HG02970 (cell line): ENCODE measurements around the gene GUCA2B.

Experiments
- ATAC-seq: cut with Tn5 transposase; IDR thresholded peaks from one replicate; pipeline ENCODE4 v1.9.1; 2021; ENCODE audit warnings: mild to moderate bottlenecking, moderate library complexity, moderate number of reproducible peaks; ENCODE audit not compliant: unreplicated experiment, low FRiP score

GUCA2B gene

GRCh38 chr1:42165511-42166210 is 12.5 kb downstream of the GUCA2B start:
- ATAC-seq, result no peak

GRCh38 chr1:42167611-42168390 is 14.6 kb downstream of the GUCA2B start:
- no peak for ATAC-seq

- ATAC-seq, result no peak
Observed at GRCh38 chr1:42168391-42168670, 15.1 kb downstream of the GUCA2B start.

GRCh38 chr1:42168763-42169162 is 15.6 kb downstream of the GUCA2B start:
- no peak for ATAC-seq

- no peak for ATAC-seq
Observed at GRCh38 chr1:42170779-42171621, 17.8 kb downstream of the GUCA2B start.

- ATAC-seq, result no peak
Observed at GRCh38 chr1:42171679-42172266, 18.6 kb downstream of the GUCA2B start.

- no peak for ATAC-seq
Observed at GRCh38 chr1:42172381-42173133, 19.3 kb downstream of the GUCA2B start.

GRCh38 chr1:42173155-42173933 is 20.1 kb downstream of the GUCA2B start:
- no peak for ATAC-seq

- no peak for ATAC-seq
Observed at GRCh38 chr1:42173961-42174735, 20.9 kb downstream of the GUCA2B start.

- ATAC-seq, result no peak
Observed at GRCh38 chr1:42175314-42176054, 22.3 kb downstream of the GUCA2B start.

- ATAC-seq, result no peak
Observed at GRCh38 chr1:42176902-42177519, 23.8 kb downstream of the GUCA2B start.

GRCh38 chr1:42177541-42177981 is 24.4 kb downstream of the GUCA2B start:
- no peak for ATAC-seq

GRCh38 chr1:42178249-42178648 is 25.0 kb downstream of the GUCA2B start:
- ATAC-seq, result no peak

GRCh38 chr1:42179275-42179674 is 26.1 kb downstream of the GUCA2B start:
- no peak for ATAC-seq

- no peak for ATAC-seq
Observed at GRCh38 chr1:42179900-42180329, 26.7 kb downstream of the GUCA2B start.

- ATAC-seq, result no peak
Observed at GRCh38 chr1:42181687-42182086, 28.5 kb downstream of the GUCA2B start.

GRCh38 chr1:42183210-42183956 is 30.2 kb downstream of the GUCA2B start:
- no peak for ATAC-seq
